Adrenal gland (tissue), 12 donors: ENCODE measurements around the gene ITGA3. TPM values are rescaled to one million over a fixed set of nuclear protein-coding genes. Genes with fewer than 3 reads are reported as not detected.

Experiments used
- DNase-seq, 7 donors: peaks; one replicate each; pipeline ENCODE4 v3.0.0-alpha.2; 2019 to 2020
- H3K27ac ChIP-seq, 5 donors: fragments of 200-600 bp; sonication (generic) in 4 of 5; 1 replicate in 3 of 5; 2 replicates in 2 of 5; pipeline versions ENCODE4 v1.5.1 to v1.8.0; 2016 to 2020; ENCODE audit warnings: mild to moderate bottlenecking in 1 of 5
- H3K27me3 ChIP-seq: fragments of 200-600 bp; 2 replicates; pipeline ENCODE4 v1.8.0; 2021
- H3K36me3 ChIP-seq, 2 donors: fragments of 200-600 bp; replicated peaks in 1 of 2; 1 replicate in 1 of 2; 2 replicates in 1 of 2; pipeline versions ENCODE4 v1.5.1 to v1.8.0; 2018 to 2022
- H3K4me1 ChIP-seq, 2 donors: fragments of 200-600 bp; replicated peaks in 1 of 2; 1 replicate in 1 of 2; 2 replicates in 1 of 2; pipeline versions ENCODE4 v1.5.1 to v1.8.0; 2018 to 2021
- H3K4me3 ChIP-seq, 4 donors: fragments of 200-600 bp; sonication (generic) in 3 of 4; one replicate each; pipeline ENCODE4 v1.5.1; 2016 to 2018
- H3K9me3 ChIP-seq, 3 donors: fragments of 200-600 bp; sonication (generic) in 1 of 3; replicated peaks in 1 of 3; 1 replicate in 2 of 3; 2 replicates in 1 of 3; pipeline versions ENCODE4 v1.5.1 to v1.8.0; 2016 to 2021
- POLR2A ChIP-seq, 2 donors: fragments of 450-650 bp; IDR thresholded peaks; one replicate each; pipeline ENCODE4 v1.6.1; 2017; ENCODE audit warnings: antibody characterized with exemption in 2 of 2, mild to moderate bottlenecking in 2 of 2, moderate library complexity in 1 of 2
- whole genome bisulfite sequencing, 4 donors: extraction: QIAGEN DNeasy Blood & Tissue Kit in 2 of 4; methylation state at CpG; one replicate each; pipeline versions ENCODE4 v1.1.5 to v1.1.7; 2013 to 2017; 5-methylcytosine and 5-hydroxymethylcytosine counted together
- intact Hi-C, 2 donors: fragments of 100-400 bp; cut with DNase I; formaldehyde crosslinking; loops; one replicate each; pipeline versions ENCODE4 v1.14.1 to v1.15.0; 2022 to 2023
- polyA plus RNA-seq, 3 donors: library from polyadenylated mRNA; stranded (reverse); fragments of 200-250 nt in 2 of 3; fragments of 350-450 nt in 1 of 3; fragmentation: Illumina TruSeq in 1 of 3; extraction: RNeasy Lipid Tissue Mini Kit (QIAGEN cat#74804) in 1 of 3; gene quantifications; one replicate each; pipeline ENCODE4 v1.2.3, GENCODE V29; 2013 to 2014
- total RNA-seq, 9 donors: library from RNA; depleted of rRNA in 4 of 9; stranded (reverse); fragments of >200 nt in 4 of 9; fragments of 120-200 nt in 1 of 9; fragmentation: NEBNext Ultra II Directional in 1 of 9; extraction: Animal tissue kit (Norgen Biotek cat#: 25700) in 1 of 9; gene quantifications; one replicate each; pipeline versions ENCODE4 v1.1.0 to v1.2.4, GENCODE V29; 2013 to 2023
- TF ChIP-seq, protein P1 (sequence below), 6 experiments: fragments of 450-650 bp in 4 of 6; fragments of 200-600 bp in 2 of 6; sonication (generic) in 1 of 6; IDR thresholded peaks; 1 replicate in 5 of 6; 2 replicates in 1 of 6; pipeline versions ENCODE4 v1.5.1 to v1.8.0; 2016 to 2021; ENCODE audit warnings: antibody characterized with exemption in 6 of 6, mild to moderate bottlenecking in 2 of 6, moderate library complexity in 1 of 6
- donor health status: healthy with polysubstance abuse.
- donor health status: Bipolar disorder and iron deficiency.
- donor health status: DM: yes; HTN: yes; CAD: no.
- donor health status: DM: no; HTN: no; CAD: no.
- donor health status: DM: no; HTN: no; CAD: no.
- donor health status: DM: yes; HTN: yes; CAD: no.

ITGA3 gene
- total and polyA plus RNA-seq, 12 donors = 20.9 to 206 (median 131) TPM

DNA sequence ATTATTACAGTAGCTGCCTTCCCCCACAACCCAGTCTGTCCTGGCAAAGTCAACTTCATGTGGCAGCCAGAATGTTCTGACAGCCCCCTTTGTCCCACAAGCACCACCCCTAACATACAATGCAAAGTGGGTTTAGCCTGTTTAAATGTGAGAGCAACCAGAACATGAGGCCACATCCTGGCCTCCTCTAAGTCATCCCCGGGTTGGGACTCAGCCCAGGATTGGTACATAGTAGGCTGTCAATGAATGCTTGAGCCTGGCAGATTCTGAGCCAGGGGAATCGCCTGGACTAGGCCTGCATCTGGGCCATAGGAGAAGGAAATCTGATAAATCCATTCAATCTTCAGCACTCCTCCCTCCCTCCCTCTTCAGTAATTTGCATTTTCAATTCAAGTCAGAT lies 4.3 kb upstream of the ITGA3 start:
- 84 to 100% (median 93%) methylated on average over 1 to 2 of the region's 2 CpGs for WGBS, 4 donors
- DNase-seq = no peak
- Histone ChIP-seq H3K4me3 (no peak overlapping the region), H3K9me3 (no peaks in the 10 kb centered on the region), H3K36me3 (no peaks in the 10 kb centered on the region), H3K27ac (peak overlapping the region in 3 of 5 donors; percentile 17 to 94 (median 19)), H3K27me3 (no peaks in the 10 kb centered on the region), H3K4me1 (peaks cover 13 to 36% of the 10 kb centered on the region in 2 donors)
- intact Hi-C loops = no loop called here
- TF ChIP-seq POLR2A (IDR thresholded peaks at IDR 0.05) = no peak
- TF ChIP-seq, protein P1, sequence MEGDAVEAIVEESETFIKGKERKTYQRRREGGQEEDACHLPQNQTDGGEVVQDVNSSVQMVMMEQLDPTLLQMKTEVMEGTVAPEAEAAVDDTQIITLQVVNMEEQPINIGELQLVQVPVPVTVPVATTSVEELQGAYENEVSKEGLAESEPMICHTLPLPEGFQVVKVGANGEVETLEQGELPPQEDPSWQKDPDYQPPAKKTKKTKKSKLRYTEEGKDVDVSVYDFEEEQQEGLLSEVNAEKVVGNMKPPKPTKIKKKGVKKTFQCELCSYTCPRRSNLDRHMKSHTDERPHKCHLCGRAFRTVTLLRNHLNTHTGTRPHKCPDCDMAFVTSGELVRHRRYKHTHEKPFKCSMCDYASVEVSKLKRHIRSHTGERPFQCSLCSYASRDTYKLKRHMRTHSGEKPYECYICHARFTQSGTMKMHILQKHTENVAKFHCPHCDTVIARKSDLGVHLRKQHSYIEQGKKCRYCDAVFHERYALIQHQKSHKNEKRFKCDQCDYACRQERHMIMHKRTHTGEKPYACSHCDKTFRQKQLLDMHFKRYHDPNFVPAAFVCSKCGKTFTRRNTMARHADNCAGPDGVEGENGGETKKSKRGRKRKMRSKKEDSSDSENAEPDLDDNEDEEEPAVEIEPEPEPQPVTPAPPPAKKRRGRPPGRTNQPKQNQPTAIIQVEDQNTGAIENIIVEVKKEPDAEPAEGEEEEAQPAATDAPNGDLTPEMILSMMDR (IDR thresholded peaks at IDR 0.05) = no peak

DNA sequence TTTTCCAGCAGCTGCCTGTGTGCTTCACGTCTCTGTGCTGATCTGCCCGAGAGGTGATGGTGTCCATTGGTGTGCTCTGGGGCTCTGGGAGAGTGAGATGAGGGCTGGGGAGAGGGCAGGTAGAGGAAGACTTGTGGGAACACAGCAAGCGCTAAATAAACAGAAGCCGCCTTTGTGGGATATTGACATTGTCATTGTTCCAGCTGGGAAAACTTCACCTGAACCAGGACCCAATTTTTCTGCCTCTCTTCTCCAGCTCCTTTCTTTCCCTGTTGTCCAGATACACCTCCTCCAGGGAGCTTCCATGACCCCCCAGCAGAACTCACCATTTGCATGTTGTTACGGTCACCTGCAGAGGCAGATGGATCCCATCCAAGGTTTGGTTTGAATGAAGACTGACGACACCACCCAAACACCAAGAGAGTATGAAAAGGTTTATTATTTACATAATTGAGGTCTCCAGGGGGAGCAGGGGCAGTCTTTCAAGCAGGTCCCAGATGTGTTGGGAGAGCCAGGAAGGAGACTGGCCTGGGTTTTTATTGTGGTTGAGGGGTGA lies 3.6 kb upstream of the ITGA3 start:
- Histone ChIP-seq H3K4me3 (no peak overlapping the region), H3K27ac (peak overlapping the region in 3 of 5 donors; percentile 8 to 94 (median 41)), H3K9me3 (no peaks in the 10 kb centered on the region), H3K27me3 (no peaks in the 10 kb centered on the region), H3K36me3 (no peaks in the 10 kb centered on the region), H3K4me1 (peaks cover 19 to 41% of the 10 kb centered on the region in 2 donors)
- TF ChIP-seq, protein P1 (IDR thresholded peaks at IDR 0.05) = no peak
- TF ChIP-seq POLR2A (IDR thresholded peaks at IDR 0.05) = no peak
- WGBS, 4 donors = 85 to 94% (median 92%) methylated on average over 6 of the region's 6 CpGs
- intact Hi-C loops = no loop called here
- no peak for DNase-seq

DNA sequence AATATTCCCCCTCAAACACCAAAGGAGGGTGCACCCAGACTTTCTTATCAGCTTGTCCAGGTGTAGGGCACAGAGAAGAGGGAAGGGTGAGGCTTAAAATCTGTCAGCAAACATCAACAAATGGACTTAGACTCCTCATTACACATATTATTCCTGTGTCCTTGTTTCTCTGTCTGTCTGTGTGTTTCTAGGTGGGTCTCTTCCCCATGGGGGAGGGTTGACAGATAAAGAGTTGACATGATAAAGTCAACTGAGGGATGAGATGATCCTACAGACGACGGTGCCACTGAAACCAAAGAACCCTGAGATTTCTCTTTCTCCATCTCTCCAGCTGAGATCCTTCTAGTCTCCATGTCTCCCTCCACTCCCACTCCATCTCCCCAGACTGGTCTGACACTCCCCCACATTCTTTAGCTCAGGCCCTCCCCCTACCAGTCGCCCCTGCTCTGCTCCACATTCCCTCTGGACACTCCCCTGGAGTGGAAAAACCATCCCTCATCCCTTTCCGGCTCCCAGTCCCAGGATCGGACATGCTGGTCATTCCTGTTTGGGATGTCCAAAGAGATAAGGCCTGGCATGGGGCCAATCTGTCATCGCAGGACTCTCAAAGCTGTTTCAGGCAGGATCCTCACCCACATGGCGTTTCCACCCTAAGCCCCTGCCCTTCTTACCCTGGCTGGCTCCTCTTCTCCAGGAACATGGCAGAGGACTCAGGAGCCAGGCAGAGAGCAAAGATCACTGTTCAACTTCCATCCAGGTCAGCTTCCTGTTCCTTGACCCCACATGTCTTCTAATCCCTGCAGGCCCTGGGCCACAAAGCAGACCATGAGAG lies 2.9 kb upstream of the ITGA3 start:
- Histone ChIP-seq H3K4me1 (peaks cover 26 to 49% of the 10 kb centered on the region in 2 donors), H3K27me3 (no peaks in the 10 kb centered on the region), H3K36me3 (no peaks in the 10 kb centered on the region), H3K27ac (peak overlapping the region in 3 of 5 donors; percentile 16 to 94 (median 41)), H3K4me3 (no peak overlapping the region), H3K9me3 (no peaks in the 10 kb centered on the region)
- WGBS, 4 donors = 48 to 57% (median 53%) methylated on average over 7 of the region's 7 CpGs
- intact Hi-C loops = no loop called here
- no peak for TF ChIP-seq POLR2A (IDR thresholded peaks at IDR 0.05)
- TF ChIP-seq, protein P1 (IDR thresholded peaks at IDR 0.05) = no peak
- peak; percentile 69 to 95 (median 82) for DNase-seq

DNA sequence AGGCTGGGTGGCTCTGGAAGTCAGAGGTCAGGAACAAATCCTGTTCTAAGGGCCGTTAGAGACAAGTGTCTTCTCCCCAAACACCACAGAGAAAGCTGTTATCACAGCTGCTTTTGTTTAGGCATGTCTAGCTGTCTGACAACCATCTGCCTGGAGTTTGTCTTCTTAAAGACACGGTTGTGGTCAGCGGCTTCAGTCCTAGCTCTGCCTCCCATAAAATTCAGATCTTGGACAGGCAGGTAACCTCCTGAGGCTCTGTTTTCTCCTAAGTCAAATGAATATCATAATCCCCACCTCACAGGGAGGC lies 2.3 kb upstream of the ITGA3 start:
- Histone ChIP-seq H3K27me3 (no peaks in the 10 kb centered on the region), H3K36me3 (no peaks in the 10 kb centered on the region), H3K9me3 (no peaks in the 10 kb centered on the region), H3K27ac (peak overlapping the region in 3 of 5 donors; percentile 4 to 94 (median 16)), H3K4me3 (no peak overlapping the region), H3K4me1 (peaks cover 32 to 54% of the 10 kb centered on the region in 2 donors)
- no peak for DNase-seq
- intact Hi-C loops = no loop called here
- TF ChIP-seq, protein P1 (IDR thresholded peaks at IDR 0.05) = no peak
- TF ChIP-seq POLR2A (IDR thresholded peaks at IDR 0.05) = no peak
- WGBS, 4 donors = 39 to 68% (median 58%) methylated on average over 2 to 3 of the region's 3 CpGs
